ENCODE data around the gene THAP4.
A peak's percentile ranks its signal among the peaks of the same experiment; 100 is the strongest.
"Not testable (repeated sequence)": the region's sequence is repeated elsewhere in the genome, so short reads cannot be mapped to it uniquely, and the experiment has no call there.

THAP4 gene

DNA sequence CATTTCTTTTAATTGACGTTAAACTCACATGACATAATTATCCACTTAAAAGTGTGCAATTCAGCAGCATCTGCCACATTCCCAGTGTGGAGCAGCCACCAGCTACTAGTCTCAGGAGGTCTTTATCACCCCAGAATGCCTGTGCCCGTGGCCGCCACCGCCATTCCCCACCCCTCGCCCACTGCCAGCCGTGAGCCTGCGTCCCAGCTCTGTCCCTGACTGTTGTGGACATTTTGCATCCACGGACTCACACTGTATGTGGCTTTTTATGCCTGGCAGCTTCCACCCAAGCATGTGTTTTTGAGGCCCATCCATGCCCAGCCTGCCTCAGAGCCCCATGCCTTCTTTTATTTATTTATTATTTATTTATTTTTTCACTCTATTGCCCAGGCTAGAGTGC lies 69.2 kb downstream of the THAP4 start:
- no peak for DNase-seq
- no CpG with 5 or more reads among the region's 8 CpGs for WGBS (ENCODE audit: extremely low coverage, insufficient coverage, low lambda C conversion rate)
- Histone ChIP-seq H3K9ac (ENCODE audit: low read length) (no peak overlapping the region), H3K79me1 (ENCODE audit: low read length) (peaks cover 11% of the 10 kb centered on the region), H3K36me3 (ENCODE audit: control insufficient read depth, insufficient read depth, low read length) (no peaks in the 10 kb centered on the region), H3K56ac (ENCODE audit: low read length) (no peak overlapping the region), H4K8ac (ENCODE audit: low read depth, low read length) (no peak overlapping the region), H3K4me2 (ENCODE audit: low read length) (no peak overlapping the region), H3K18ac (ENCODE audit: low read length) (no peak overlapping the region), H3K4ac (ENCODE audit: low read depth, low read length) (no peak overlapping the region), H3K4me1 (ENCODE audit: control insufficient read depth, low read depth, low read length) (no peaks in the 10 kb centered on the region), H4K5ac (ENCODE audit: low read length) (no peak overlapping the region), H2BK5ac (ENCODE audit: low read length) (no peak overlapping the region), H3K27ac (ENCODE audit: low read depth, low read length) (no peak overlapping the region), H2AK5ac (ENCODE audit: low read length) (no peak overlapping the region), H2BK15ac (replicated peaks; ENCODE audit: low read depth) (no peak overlapping the region), H2BK120ac (ENCODE audit: low read depth, low read length) (no peak overlapping the region), H3K23ac (ENCODE audit: low read length) (no peak overlapping the region), H3K79me2 (ENCODE audit: control insufficient read depth, insufficient read depth, low read length) (peaks cover under 1% of the 10 kb centered on the region), H3K27me3 (ENCODE audit: insufficient read depth, low read length, poor library complexity) (no peaks in the 10 kb centered on the region), H3K4me3 (ENCODE audit: low read length) (no peak overlapping the region)

DNA sequence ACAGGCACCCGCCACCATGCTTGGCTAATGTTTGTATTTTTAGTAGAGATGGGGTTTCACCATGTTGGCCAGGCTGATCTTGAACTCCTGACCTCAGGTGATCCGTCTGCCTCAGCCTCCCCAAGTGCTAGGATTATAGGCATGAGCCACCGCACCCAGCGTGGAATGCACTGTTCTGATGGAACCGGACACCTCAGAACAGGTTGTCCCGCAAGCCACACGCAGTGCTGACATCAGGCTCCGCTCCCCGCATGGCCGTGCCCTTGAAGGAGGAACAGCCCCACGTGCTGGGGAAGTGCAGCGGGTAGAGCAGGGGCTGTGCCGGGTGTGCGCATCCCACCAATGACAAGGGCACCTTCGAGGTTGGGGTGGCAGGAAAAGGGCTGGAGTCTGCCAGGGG lies 69.7 kb downstream of the THAP4 start:
- H3K36me3 ChIP-seq (ENCODE audit: control insufficient read depth, insufficient read depth, low read length); H3K18ac ChIP-seq (ENCODE audit: low read length); H3K56ac ChIP-seq (ENCODE audit: low read length); H3K4me3 ChIP-seq (ENCODE audit: low read length); H3K4me2 ChIP-seq (ENCODE audit: low read length); H3K4me1 ChIP-seq (ENCODE audit: control insufficient read depth, low read depth, low read length); DNase-seq; H4K5ac ChIP-seq (ENCODE audit: low read length); H3K9ac ChIP-seq (ENCODE audit: low read length); H3K79me2 ChIP-seq (ENCODE audit: control insufficient read depth, insufficient read depth, low read length); H2BK120ac ChIP-seq (ENCODE audit: low read depth, low read length); H3K27me3 ChIP-seq (ENCODE audit: insufficient read depth, low read length, poor library complexity); H2BK5ac ChIP-seq (ENCODE audit: low read length); H3K23ac ChIP-seq (ENCODE audit: low read length); H4K8ac ChIP-seq (ENCODE audit: low read depth, low read length); H2AK5ac ChIP-seq (ENCODE audit: low read length); H3K4ac ChIP-seq (ENCODE audit: low read depth, low read length); H3K27ac ChIP-seq (ENCODE audit: low read depth, low read length); H2BK15ac ChIP-seq (replicated peaks; ENCODE audit: low read depth): not testable (repeated sequence)
- no CpG with 5 or more reads among the region's 15 CpGs for WGBS (ENCODE audit: extremely low coverage, insufficient coverage, low lambda C conversion rate)
- H3K79me1 ChIP-seq (ENCODE audit: low read length): peaks cover 14% of the 10 kb centered on the region

DNA sequence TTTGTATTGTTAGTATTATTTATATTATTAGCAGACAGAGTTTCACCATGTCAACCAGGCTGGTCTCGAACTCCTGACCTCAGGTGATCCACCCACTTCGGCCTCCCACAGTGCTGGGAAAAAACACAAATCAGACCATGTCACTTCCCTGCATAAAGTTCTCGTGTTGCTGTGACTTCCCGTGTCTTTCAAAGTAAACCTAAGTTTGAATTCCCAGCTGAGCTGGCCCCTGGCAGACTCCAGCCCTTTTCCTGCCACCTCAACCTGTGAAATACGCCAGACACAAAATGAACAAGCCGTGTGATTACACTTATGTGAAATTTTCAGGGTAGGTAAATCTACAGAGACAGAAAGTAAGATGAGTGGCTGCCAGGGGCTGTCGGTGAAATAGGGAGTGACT lies 70.5 kb downstream of the THAP4 start:
- H3K4me2 ChIP-seq (ENCODE audit: low read length): no peak overlapping the region
- H3K27me3 ChIP-seq (ENCODE audit: insufficient read depth, low read length, poor library complexity): no peaks in the 10 kb centered on the region
- no peak overlapping the region for H2BK15ac ChIP-seq (replicated peaks; ENCODE audit: low read depth)
- no peak overlapping the region for H3K27ac ChIP-seq (ENCODE audit: low read depth, low read length)
- H4K8ac ChIP-seq (ENCODE audit: low read depth, low read length): no peak overlapping the region
- no peak for DNase-seq
- H3K79me1 ChIP-seq (ENCODE audit: low read length): peaks cover 16% of the 10 kb centered on the region
- no peak overlapping the region for H2AK5ac ChIP-seq (ENCODE audit: low read length)
- H3K56ac ChIP-seq (ENCODE audit: low read length): no peak overlapping the region
- no peak overlapping the region for H3K23ac ChIP-seq (ENCODE audit: low read length)
- H3K18ac ChIP-seq (ENCODE audit: low read length): no peak overlapping the region
- H2BK120ac ChIP-seq (ENCODE audit: low read depth, low read length): no peak overlapping the region
- H3K4ac ChIP-seq (ENCODE audit: low read depth, low read length): no peak overlapping the region
- no peak overlapping the region for H3K9ac ChIP-seq (ENCODE audit: low read length)
- no peak overlapping the region for H4K5ac ChIP-seq (ENCODE audit: low read length)
- H3K36me3 ChIP-seq (ENCODE audit: control insufficient read depth, insufficient read depth, low read length): peaks cover 1% of the 10 kb centered on the region
- H2BK5ac ChIP-seq (ENCODE audit: low read length): no peak overlapping the region
- peaks cover 5% of the 10 kb centered on the region for H3K79me2 ChIP-seq (ENCODE audit: control insufficient read depth, insufficient read depth, low read length)
- H3K4me1 ChIP-seq (ENCODE audit: control insufficient read depth, low read depth, low read length): no peaks in the 10 kb centered on the region
- WGBS (ENCODE audit: extremely low coverage, insufficient coverage, low lambda C conversion rate): no CpG with 5 or more reads among the region's 7 CpGs
- H3K4me3 ChIP-seq (ENCODE audit: low read length): no peak overlapping the region

DNA sequence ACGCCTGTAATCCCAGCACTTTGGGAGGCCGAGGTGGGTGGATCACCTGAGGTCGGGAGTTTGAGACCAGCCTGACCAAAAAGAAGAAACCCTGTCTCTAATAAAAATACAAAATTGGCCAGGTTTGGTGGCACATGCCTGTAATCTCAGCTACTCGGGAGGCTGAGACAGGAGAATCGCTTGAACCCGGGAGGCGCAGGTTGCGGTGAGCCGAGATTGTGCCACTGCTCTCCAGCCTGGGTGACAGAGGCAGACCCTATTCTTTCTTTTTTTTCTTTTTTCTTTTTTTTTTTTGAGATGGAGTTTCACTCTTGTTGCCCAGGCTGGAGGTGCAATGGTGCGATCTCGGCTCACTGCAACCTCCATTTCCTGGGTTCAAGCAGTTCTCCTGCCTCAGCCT lies 70.9 kb downstream of the THAP4 start:
- H3K9ac ChIP-seq (ENCODE audit: low read length); H3K18ac ChIP-seq (ENCODE audit: low read length); H2BK5ac ChIP-seq (ENCODE audit: low read length); H2AK5ac ChIP-seq (ENCODE audit: low read length); DNase-seq; H3K4me2 ChIP-seq (ENCODE audit: low read length); H3K36me3 ChIP-seq (ENCODE audit: control insufficient read depth, insufficient read depth, low read length); H3K4me3 ChIP-seq (ENCODE audit: low read length); H3K27me3 ChIP-seq (ENCODE audit: insufficient read depth, low read length, poor library complexity); H3K27ac ChIP-seq (ENCODE audit: low read depth, low read length); H4K8ac ChIP-seq (ENCODE audit: low read depth, low read length); H3K56ac ChIP-seq (ENCODE audit: low read length); H3K4ac ChIP-seq (ENCODE audit: low read depth, low read length); H2BK15ac ChIP-seq (replicated peaks; ENCODE audit: low read depth); H3K23ac ChIP-seq (ENCODE audit: low read length); H4K5ac ChIP-seq (ENCODE audit: low read length); H3K79me2 ChIP-seq (ENCODE audit: control insufficient read depth, insufficient read depth, low read length); H3K4me1 ChIP-seq (ENCODE audit: control insufficient read depth, low read depth, low read length); H2BK120ac ChIP-seq (ENCODE audit: low read depth, low read length): not testable (repeated sequence)
- WGBS (ENCODE audit: extremely low coverage, insufficient coverage, low lambda C conversion rate): no CpG with 5 or more reads among the region's 11 CpGs
- peaks cover 16% of the 10 kb centered on the region for H3K79me1 ChIP-seq (ENCODE audit: low read length)

DNA sequence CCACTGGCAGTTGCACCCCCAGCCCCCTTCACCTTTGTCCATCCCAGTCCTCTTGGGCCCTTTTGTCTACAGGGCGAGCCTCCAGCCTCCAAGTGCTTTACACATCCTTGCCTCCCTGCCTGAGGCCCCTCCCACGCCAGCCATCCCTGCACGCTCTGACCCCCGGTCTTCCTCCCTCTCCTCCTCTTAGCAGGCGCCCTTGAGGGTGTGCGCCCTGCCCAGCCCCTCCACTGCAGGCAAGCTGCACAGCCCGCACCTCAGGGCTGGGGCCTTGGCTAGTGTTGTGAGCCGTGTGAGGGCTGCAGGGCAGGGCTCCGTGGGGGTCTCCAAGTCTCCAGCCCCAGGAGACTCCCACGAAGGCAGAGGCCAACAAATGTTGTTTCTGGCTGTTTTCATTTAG lies 71.5 kb downstream of the THAP4 start:
- Histone ChIP-seq H3K27ac (ENCODE audit: low read depth, low read length) (no peak overlapping the region), H3K56ac (ENCODE audit: low read length) (no peak overlapping the region), H3K23ac (ENCODE audit: low read length) (no peak overlapping the region), H3K4me3 (ENCODE audit: low read length) (no peak overlapping the region), H3K4ac (ENCODE audit: low read depth, low read length) (no peak overlapping the region), H3K27me3 (ENCODE audit: insufficient read depth, low read length, poor library complexity) (no peaks in the 10 kb centered on the region), H3K9ac (ENCODE audit: low read length) (no peak overlapping the region), H4K8ac (ENCODE audit: low read depth, low read length) (no peak overlapping the region), H3K79me2 (ENCODE audit: control insufficient read depth, insufficient read depth, low read length) (peaks cover 9% of the 10 kb centered on the region), H3K4me1 (ENCODE audit: control insufficient read depth, low read depth, low read length) (no peaks in the 10 kb centered on the region), H2BK5ac (ENCODE audit: low read length) (no peak overlapping the region), H3K18ac (ENCODE audit: low read length) (no peak overlapping the region), H3K4me2 (ENCODE audit: low read length) (no peak overlapping the region), H4K5ac (ENCODE audit: low read length) (no peak overlapping the region), H3K79me1 (ENCODE audit: low read length) (peaks cover 16% of the 10 kb centered on the region), H2AK5ac (ENCODE audit: low read length) (no peak overlapping the region), H3K36me3 (ENCODE audit: control insufficient read depth, insufficient read depth, low read length) (peaks cover 1% of the 10 kb centered on the region), H2BK120ac (ENCODE audit: low read depth, low read length) (no peak overlapping the region), H2BK15ac (replicated peaks; ENCODE audit: low read depth) (no peak overlapping the region)
- no peak for DNase-seq
- no CpG with 5 or more reads among the region's 10 CpGs for WGBS (ENCODE audit: extremely low coverage, insufficient coverage, low lambda C conversion rate)

DNA sequence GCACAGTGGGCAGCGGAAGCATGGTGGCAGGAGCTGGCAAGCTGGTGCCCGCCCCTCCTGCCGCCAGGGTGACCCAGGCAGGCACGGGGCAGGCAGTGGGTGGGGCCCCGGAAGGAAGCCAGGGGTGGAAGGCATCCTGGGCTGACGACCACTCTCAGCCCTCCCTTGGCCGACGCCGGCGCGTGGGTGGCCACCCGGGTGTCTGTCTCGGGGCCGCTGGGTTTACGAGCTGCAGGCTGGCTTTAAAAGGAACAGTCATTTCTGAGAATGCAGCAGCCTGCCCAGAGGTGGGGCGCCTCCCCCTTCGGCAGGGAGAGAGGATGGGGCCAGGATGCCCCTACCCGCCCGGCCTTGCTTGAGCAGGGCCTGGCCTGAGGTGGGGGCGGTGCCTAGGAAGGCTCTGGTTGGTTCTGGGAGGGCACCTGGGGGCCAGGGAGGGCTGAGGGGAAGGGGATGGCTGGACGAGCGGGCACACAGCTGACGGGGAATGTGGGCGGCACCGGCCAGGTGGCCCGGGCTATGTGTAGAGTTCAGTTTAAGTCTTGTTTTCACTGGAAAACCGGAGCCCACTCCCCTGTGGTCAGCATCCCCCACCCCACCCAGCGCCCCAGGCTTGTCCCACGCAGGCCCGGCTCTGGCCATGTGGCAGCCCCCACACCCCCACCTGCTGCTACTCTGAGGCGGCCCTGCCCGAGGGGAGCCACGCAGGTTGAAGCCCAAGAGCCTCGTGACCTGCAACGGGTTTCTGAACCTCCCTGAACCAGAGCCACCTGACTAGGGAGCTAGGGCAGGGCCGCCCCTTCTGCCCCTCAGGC lies 72.2 kb downstream of the THAP4 start:
- H3K79me1 ChIP-seq (ENCODE audit: low read length): peaks cover 18% of the 10 kb centered on the region
- no peak overlapping the region for H3K27ac ChIP-seq (ENCODE audit: low read depth, low read length)
- H3K9ac ChIP-seq (ENCODE audit: low read length): no peak overlapping the region
- no peak overlapping the region for H2BK120ac ChIP-seq (ENCODE audit: low read depth, low read length)
- WGBS (ENCODE audit: extremely low coverage, insufficient coverage, low lambda C conversion rate): no CpG with 5 or more reads among the region's 36 CpGs
- H3K4me1 ChIP-seq (ENCODE audit: control insufficient read depth, low read depth, low read length): no peaks in the 10 kb centered on the region
- H3K23ac ChIP-seq (ENCODE audit: low read length): no peak overlapping the region
- no peak overlapping the region for H3K18ac ChIP-seq (ENCODE audit: low read length)
- no peak overlapping the region for H4K5ac ChIP-seq (ENCODE audit: low read length)
- no peak overlapping the region for H2AK5ac ChIP-seq (ENCODE audit: low read length)
- no peak overlapping the region for H3K4ac ChIP-seq (ENCODE audit: low read depth, low read length)
- H3K27me3 ChIP-seq (ENCODE audit: insufficient read depth, low read length, poor library complexity): no peaks in the 10 kb centered on the region
- H3K79me2 ChIP-seq (ENCODE audit: control insufficient read depth, insufficient read depth, low read length): peaks cover 14% of the 10 kb centered on the region
- H4K8ac ChIP-seq (ENCODE audit: low read depth, low read length): no peak overlapping the region
- no peak for DNase-seq
- no peak overlapping the region for H3K4me3 ChIP-seq (ENCODE audit: low read length)
- H3K56ac ChIP-seq (ENCODE audit: low read length): peak overlapping the region; percentile 34
- H2BK15ac ChIP-seq (replicated peaks; ENCODE audit: low read depth): no peak overlapping the region
- no peak overlapping the region for H3K4me2 ChIP-seq (ENCODE audit: low read length)
- no peak overlapping the region for H2BK5ac ChIP-seq (ENCODE audit: low read length)
- H3K36me3 ChIP-seq (ENCODE audit: control insufficient read depth, insufficient read depth, low read length): peaks cover 1% of the 10 kb centered on the region
